ENCODE measurements around the gene ZDHHC24. TPM values are rescaled to one million over a fixed set of nuclear protein-coding genes. Genes with fewer than 3 reads are reported as not detected.

Gene ZDHHC24
- total RNA-seq, 1 experiment from 2014 or later, result 10.5 TPM

DNA sequence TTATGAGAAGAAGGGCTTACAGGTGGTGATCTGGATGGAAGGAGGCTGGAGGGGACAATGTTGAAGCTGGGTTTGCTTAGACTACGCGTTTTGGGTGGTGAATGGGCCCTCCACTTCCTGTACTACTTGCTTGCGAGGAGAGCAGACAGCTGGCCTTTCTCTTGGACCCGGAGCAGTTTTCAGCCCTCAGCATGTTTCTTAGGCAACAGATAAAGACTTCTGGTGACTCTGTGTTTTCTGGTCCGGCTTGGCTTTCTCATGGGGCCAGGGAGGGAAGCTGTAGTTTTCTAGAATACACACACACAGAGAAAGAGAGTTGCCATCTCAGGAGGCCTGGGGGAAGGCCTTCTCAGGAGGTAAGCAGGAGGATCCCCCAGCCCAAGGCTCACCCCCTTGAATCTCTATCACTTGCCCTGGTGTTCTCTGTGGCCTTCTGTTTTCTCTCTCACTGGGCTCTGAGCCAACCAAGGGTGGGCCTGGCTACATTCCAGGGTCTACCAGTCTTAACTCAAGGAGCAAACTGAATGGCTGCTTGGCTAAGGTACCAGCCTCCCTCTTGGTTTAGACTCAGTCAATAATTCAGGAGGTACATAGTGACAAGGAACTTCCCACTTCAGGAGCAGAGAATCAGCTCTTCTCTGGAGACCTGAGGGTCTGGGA lies 49.5 kb upstream of the ZDHHC24 start:
- Histone ChIP-seq H2AFZ (ENCODE audit: low read depth, low read length, poor library complexity, severe bottlenecking) (no peak overlapping the region), H3K36me3 (ENCODE audit: control insufficient read depth in 1 of 2, insufficient read depth in 2 of 2, low read length in 2 of 2) (peaks cover 2 to 4% of the 10 kb centered on the region in 2 experiments; a peak in 1 of 4 replicates), H3K4me1 (ENCODE audit: control insufficient read depth in 1 of 2, insufficient read depth in 2 of 2, low read length in 2 of 2) (peaks cover 4 to 20% of the 10 kb centered on the region in 2 experiments), H3K27ac (ENCODE audit: low read depth, low read length) (no peak overlapping the region), H3K4me3 (replicated peaks in 1 of 2; ENCODE audit: low read depth in 1 of 2, low read length in 2 of 2) (no peak overlapping the region), H3K9me2 (ENCODE audit: insufficient read depth) (no peaks in the 10 kb centered on the region), H3K9me3 (ENCODE audit: control insufficient read depth in 1 of 2, insufficient read depth in 1 of 2, low read depth in 1 of 2, low read length in 2 of 2) (peaks cover 0 to 2% of the 10 kb centered on the region in 2 experiments; a peak in 1 of 4 replicates), H3K4me2 (ENCODE audit: low read length) (no peak overlapping the region), H4K20me1 (ENCODE audit: insufficient read depth) (no peaks in the 10 kb centered on the region), H3K27me3 (ENCODE audit: insufficient read depth, low read length) (no peaks in the 10 kb centered on the region), H3K79me2 (ENCODE audit: insufficient read depth, low read length) (peaks cover 12% of the 10 kb centered on the region; the same call in 1 of the 2 replicates), H3K9ac (ENCODE audit: low read length) (no peak overlapping the region)
- BruUV-seq (replicated peaks), result no TSS peak
- ATAC-seq (no peak), DNase-seq (ENCODE audit: low read depth, low spot score) (no peak)
- RAD21 ChIA-PET (ENCODE audit: low non-redundant PET in 1 of 2, low total read pairs in 2 of 2, uncharacterized antibody in 2 of 2, unreplicated experiment in 2 of 2), result no interaction called here
- TF ChIP-seq POLR2A (IDR thresholded peaks at IDR 0.05; ENCODE audit: borderline replicate concordance, extremely low read depth, insufficient read depth, insufficient read length), result no peak
- TF ChIP-seq SP1 (IDR thresholded peaks at IDR 0.05; ENCODE audit: low read depth), result no peak
- intact Hi-C loops (cut with micrococcal nuclease), result no loop called here
- CTCF ChIA-PET, result no interaction called here
- POLR2A ChIA-PET, result no interaction called here

DNA sequence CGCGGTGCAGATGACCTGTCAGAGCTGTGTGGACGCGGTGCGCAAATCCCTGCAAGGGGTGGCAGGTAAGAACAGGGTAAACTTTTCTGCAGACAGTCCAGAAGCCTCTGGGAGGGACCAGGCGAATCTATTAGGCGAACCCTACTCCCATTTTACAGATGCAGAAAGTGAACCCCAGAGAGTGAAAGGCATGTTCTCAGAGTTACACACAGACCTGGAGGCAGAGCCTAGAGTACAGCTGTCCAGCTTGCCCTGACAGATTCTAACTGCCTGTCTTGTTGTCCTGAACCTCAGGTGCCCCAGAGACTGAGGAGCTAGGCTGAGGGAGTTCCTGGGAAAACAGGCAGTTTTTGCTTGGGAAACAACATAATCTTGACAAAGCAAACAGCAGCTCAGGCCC lies 47.8 kb upstream of the ZDHHC24 start:
- Histone ChIP-seq H3K9me3 (ENCODE audit: control insufficient read depth in 1 of 2, insufficient read depth in 1 of 2, low read depth in 1 of 2, low read length in 2 of 2) (peaks cover 0 to 3% of the 10 kb centered on the region in 2 experiments; a peak in 1 of 4 replicates), H3K36me3 (ENCODE audit: control insufficient read depth in 1 of 2, insufficient read depth in 2 of 2, low read length in 2 of 2) (no peaks in the 10 kb centered on the region), H3K27ac (ENCODE audit: low read depth, low read length) (peak overlapping the region; percentile 51; the same call in 1 of the 2 replicates), H3K9ac (ENCODE audit: low read length) (peak overlapping the region; percentile 92), H3K27me3 (ENCODE audit: insufficient read depth, low read length) (no peaks in the 10 kb centered on the region), H3K79me2 (ENCODE audit: insufficient read depth, low read length) (peaks cover 12% of the 10 kb centered on the region; the same call in 1 of the 2 replicates), H3K4me3 (replicated peaks in 1 of 2; ENCODE audit: low read depth in 1 of 2, low read length in 2 of 2) (peak overlapping the region; percentile 69 to 98), H3K4me2 (ENCODE audit: low read length) (peak overlapping the region; percentile 99), H3K9me2 (ENCODE audit: insufficient read depth) (no peaks in the 10 kb centered on the region), H4K20me1 (ENCODE audit: insufficient read depth) (no peaks in the 10 kb centered on the region), H2AFZ (ENCODE audit: low read depth, low read length, poor library complexity, severe bottlenecking) (no peak overlapping the region), H3K4me1 (ENCODE audit: control insufficient read depth in 1 of 2, insufficient read depth in 2 of 2, low read length in 2 of 2) (peaks cover 4 to 20% of the 10 kb centered on the region in 2 experiments)
- ATAC-seq (no peak), DNase-seq (ENCODE audit: low read depth, low spot score) (no peak)
- ChIA-PET POLR2A (no interaction called here), CTCF (no interaction called here), RAD21 (ENCODE audit: low non-redundant PET in 1 of 2, low total read pairs in 2 of 2, uncharacterized antibody in 2 of 2, unreplicated experiment in 2 of 2) (no interaction called here)
- TF ChIP-seq, protein P1, sequence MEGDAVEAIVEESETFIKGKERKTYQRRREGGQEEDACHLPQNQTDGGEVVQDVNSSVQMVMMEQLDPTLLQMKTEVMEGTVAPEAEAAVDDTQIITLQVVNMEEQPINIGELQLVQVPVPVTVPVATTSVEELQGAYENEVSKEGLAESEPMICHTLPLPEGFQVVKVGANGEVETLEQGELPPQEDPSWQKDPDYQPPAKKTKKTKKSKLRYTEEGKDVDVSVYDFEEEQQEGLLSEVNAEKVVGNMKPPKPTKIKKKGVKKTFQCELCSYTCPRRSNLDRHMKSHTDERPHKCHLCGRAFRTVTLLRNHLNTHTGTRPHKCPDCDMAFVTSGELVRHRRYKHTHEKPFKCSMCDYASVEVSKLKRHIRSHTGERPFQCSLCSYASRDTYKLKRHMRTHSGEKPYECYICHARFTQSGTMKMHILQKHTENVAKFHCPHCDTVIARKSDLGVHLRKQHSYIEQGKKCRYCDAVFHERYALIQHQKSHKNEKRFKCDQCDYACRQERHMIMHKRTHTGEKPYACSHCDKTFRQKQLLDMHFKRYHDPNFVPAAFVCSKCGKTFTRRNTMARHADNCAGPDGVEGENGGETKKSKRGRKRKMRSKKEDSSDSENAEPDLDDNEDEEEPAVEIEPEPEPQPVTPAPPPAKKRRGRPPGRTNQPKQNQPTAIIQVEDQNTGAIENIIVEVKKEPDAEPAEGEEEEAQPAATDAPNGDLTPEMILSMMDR (IDR thresholded peaks at IDR 0.05 in 2 of 3, conservative IDR thresholded peaks at IDR 0.05 in 1 of 3; ENCODE audit: borderline replicate concordance in 1 of 3, insufficient read depth in 1 of 3, low read depth in 2 of 3, low read length in 2 of 3), result no peak
- TF ChIP-seq EGR1 (IDR thresholded peaks at IDR 0.05; ENCODE audit: low read depth), result no peak
- no peak for TF ChIP-seq RAD21 (IDR thresholded peaks at IDR 0.05; ENCODE audit: low read depth)
- TSS peak; percentile 82 for BruUV-seq (replicated peaks)
- intact Hi-C loops (cut with micrococcal nuclease), result no loop called here

Data from HCT116 (cell line).